HG03196 (cell line): ENCODE measurements around the gene SLIT3.

Experiments
- ATAC-seq: cut with Tn5 transposase; IDR thresholded peaks from one replicate; pipeline ENCODE4 v1.9.1; 2021; ENCODE audit not compliant: unreplicated experiment

Gene SLIT3

DNA sequence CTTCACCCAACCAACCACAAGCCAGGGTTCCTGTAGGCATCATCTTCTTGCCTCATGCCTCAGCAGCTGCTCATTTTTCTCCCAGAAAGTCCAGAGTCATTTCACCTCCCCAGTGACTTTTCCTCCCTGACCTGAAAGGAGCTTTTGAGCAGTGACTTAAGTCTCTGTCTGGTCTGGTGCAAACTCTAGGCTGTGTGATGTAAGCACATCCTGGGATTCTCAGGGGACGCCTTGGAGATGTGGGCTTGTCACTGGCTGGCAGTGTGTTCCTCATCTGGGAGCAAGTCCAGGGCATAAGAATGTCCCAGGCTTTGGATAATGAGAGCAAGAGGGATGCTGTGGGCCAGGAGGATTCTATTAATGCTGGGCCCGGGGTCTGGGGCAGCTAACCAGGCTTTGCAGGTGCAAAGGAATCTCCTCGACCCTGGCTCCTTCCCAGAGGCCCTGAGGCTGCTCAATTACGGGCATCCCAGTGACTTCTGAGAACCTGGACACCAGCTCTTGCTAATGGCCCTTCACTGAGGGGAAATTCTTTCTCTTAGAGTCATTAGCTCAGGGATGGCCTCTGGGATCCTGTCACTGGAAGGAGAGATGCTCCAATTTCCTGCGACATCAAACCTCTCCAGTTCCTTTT lies 510.8 kb downstream of the SLIT3 start:
- no peak for ATAC-seq

DNA sequence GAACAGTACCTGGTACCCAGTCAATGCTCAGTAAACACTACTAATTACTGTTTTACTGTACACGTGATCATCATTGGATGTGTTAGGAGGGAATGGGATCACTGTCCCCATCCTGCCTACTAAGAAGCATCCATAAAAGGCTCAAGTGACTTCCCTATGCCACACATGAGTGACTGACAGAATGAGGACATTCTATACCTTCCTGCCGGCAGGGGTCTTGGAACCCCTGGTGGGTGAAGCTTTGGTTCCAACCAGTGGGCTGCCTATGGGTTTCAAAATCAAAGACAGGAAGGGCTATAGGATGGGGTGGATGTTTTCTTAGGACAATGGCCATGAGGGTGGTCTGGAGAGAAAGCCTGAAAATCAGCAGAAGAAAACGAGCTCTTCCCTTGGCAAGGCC lies 512.2 kb downstream of the SLIT3 start:
- ATAC-seq: no peak

DNA sequence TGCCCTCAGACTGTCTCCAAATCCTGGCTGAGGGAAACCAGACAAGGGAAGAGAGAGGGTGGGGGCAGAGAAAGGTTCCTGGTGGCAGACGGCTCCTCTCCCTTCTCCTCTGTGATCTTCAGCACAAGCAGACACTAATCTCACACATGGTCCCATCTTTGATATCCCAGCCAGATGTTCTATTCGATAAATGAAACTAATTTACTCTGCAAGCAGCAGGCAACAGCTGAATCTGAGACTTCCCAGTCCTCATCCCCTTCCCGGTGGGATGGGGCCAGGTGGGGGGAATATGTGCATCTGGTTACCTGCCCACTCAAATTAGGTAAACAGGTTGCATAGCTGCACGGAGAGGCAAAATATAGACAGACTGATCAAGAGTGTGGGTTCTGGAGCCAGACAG lies 512.8 kb downstream of the SLIT3 start:
- no peak for ATAC-seq

DNA sequence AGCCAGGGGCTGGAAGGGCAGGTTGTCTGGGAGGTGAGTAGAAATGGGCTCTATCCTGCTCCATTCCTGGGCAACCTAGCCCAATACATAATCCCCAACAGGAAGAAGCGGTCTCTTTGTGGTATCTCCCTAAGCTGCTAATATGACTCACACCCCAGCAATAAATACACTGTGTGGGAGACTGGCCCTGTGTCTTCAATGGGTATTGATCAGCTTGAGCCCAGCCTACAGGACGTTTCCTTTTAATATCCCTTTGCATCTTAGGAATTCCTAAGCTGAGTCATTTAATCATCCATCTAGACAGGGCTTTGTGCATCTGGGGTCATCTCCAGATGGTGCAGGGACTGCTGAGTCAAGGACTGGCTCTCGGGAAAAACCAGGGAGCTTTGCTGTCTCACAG lies 514.8 kb downstream of the SLIT3 start:
- ATAC-seq: no peak

DNA sequence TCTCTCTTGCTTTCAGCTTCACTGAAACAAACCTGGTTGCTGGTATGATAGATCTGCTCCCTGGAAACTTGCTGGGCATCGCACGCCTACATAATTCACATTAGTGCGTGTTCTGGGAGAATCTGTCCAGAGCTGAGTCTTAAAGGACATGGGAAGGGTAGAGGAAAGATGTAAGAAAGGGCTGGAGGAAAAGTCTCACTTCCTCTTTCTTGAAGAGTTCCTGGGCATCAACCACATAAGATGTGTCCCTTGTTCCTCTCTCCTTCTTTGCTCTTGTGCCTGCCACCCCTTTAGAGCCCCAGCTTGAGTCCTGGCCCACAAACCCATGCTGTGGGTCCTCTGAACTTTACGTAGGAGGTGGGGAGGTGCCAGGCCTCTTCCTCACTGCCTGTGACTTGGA lies 516.5 kb downstream of the SLIT3 start:
- no peak for ATAC-seq

DNA sequence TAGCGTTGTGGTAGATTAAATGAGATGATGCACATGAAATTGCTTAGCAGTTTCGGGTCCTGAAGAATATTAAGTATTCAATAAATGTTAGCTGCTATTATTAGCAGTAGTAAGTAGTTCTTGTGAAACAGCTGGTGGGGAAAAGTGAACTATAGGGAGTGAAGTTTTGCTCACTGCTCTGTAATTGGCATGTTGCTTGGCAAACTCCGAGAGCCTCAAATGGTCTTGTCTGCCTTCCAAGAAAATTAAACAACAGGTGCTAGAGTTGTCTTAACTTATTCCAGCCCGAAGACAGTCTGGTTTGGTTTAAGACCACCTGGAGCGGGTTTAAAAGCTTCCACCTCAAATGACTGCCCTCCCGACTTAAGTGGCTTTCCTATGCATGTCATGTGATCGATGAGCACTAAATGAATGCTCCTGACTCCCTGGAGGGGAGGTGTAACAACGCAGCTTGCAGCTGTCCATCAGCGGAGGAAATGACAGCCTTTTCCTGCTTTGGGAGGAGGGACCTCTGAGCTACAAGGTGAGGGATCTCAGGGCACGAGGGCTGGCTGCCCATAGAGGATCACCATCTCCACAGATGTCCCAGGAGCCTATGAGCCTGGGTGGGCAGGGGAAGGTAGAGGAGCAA lies 518.9 kb downstream of the SLIT3 start:
- ATAC-seq: no peak

DNA sequence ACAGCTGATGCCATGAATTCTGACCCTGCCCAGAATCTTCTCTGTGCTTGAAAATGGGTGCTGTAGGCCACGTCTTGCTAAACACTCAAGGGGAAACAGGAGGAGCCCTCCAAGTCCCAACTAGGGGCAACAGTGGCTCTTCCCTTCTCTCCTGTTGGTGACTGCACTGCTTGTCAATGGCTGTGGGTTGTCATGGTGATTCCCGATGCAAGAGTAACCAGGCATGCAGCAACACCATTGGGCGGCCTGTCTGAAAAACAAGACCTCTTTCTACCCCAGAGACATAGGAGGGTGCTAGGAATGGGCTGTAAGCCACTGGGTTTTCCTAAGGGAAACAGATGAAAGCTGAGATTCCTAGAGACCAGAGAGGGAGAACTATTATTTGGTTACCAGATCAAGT lies 520.1 kb downstream of the SLIT3 start:
- no peak for ATAC-seq

DNA sequence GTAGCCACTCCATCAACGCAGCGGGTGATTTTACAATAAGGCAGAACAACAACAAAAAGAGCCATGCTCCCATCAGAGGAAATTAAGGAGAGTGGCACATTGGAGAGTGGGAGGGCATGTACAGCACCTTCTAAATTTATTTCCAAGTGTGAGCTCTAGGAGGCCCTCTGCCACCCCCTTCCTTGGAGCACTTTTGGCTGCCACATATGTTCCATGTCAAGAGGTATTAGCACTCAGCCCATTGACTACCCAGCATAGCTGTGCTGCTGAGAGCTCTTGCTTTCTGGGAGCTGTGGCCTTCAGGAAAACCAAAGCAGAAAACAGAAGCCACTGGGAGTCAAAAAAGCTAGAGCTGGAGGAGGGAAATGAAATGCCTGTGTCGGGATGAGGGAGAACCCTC lies 521.6 kb downstream of the SLIT3 start:
- no peak for ATAC-seq

DNA sequence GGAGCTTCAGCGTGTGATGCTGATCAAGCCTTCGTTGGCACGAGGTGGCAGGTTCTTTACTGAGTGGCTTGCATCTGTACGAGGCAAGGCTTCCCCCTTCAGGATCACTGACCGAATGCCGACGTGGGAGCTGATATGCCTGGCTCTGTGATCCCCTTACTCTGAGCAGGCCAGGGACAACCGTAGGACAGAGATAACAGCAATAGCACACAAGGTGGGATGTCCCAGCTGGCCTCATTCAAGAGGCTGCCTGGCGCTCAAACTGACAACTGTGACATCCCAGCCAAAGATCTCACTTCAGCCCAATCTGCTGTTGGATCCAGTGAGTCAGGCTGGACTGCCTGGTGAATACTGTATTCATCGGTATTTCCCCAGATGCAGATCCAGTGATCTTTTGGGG lies 522.4 kb downstream of the SLIT3 start:
- no peak for ATAC-seq

DNA sequence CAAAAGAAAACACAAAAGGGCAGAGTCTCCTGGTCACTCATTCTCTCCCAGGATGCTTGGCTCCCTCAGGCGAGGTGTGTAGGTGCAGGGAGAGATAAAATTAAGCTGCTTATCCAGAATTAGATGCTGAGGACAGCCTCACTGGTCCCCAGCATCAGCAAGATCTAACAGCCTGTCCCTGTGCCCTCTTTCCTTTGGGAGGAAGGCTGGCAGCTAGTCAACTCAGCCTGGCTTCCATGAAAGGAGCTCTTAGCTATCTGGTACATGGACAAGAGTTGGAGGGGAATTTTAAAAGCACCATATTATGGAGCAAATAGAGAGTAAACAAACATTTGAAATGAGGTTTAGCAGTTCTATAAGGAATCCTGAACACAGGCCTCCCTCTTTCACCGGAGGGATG lies 523.3 kb downstream of the SLIT3 start:
- no peak for ATAC-seq

DNA sequence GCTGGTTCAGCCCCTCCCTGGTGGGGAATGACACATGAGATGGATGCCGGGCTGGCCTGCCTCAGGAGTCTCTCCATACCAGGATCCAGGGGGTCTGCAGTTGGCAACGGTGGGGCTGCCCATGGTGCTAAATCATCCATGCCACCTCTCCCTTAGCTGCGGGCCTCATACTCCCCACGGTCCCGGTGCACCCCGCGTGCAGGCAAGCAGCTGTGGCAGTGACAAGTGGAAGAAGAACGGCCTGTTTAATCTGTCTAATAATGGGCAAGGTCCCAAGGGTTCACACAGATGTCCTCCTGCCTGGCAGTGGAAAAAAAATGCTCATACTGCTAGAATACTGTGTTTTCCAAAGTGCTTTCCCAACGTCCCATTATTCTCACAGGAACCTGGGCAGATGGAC lies 524.9 kb downstream of the SLIT3 start:
- no peak for ATAC-seq

DNA sequence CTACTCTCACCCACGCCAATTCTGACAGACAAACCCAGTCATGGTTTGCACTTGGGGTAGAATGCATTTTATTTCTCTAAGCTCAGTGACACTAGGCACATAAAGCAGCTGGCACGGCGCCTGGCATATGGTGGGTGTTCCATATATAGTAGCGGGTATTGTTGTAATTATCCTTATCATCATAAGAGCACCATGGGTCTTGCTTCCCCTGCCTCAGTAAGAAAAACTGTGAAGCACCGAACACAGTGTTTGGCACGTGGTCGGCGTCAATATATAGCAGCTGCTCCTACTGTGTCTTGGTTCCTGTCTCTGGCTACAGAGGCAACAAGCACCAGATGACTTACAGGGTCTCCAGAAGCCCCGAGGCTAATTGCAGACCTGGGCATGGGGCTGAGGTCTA lies 527.7 kb downstream of the SLIT3 start:
- ATAC-seq: no peak

DNA sequence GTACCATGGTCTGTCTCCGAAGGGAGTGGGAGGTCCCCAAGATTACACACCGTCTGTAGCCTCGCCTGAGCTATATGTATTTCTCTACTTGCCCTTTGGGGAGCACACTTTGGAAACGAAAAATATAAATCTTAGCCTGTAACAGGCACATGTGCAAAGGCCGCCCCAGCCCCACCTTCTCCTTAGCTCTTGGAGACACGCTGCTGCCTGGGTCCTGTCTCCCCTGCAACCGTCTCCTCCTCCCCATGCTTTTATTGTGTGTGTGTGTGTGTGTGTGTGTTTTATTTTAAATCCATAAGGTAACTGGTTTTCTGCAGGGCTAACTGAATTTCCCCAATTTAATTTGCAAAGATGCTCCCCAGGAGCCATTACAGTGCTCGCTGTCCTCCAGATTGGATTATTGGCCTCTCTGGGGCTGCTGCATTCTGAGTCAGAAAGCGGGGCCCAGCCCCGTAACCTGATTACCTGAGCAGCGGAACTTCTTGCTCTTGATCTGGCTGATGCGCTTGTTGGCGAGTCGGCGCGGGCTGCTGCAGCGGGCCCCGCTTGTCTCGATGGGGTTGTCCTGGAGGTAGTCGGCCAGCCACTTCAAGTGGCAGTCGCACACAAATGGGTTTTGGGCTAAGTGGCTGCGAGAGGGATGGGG lies 528.5 kb downstream of the SLIT3 start:
- no peak for ATAC-seq

DNA sequence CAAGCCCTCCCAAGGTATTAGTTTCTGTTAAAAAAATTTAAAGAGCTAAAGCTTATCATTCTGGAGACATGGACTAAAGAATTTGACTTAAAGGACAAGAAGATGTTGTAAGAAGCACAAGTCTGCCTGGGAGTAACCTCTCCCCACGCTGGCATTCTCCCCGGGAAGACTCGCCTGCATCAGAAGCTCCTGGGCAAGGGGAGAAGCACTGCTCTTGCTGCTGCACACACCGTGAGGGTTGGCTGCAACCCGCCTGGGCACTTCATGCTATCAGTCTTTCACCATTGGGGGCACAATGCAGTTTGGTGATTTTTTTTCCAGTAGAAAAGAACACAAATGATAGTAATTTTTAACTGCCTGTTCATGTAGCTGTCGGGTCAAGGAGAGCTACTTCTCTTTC lies 529.3 kb downstream of the SLIT3 start:
- ATAC-seq: no peak

DNA sequence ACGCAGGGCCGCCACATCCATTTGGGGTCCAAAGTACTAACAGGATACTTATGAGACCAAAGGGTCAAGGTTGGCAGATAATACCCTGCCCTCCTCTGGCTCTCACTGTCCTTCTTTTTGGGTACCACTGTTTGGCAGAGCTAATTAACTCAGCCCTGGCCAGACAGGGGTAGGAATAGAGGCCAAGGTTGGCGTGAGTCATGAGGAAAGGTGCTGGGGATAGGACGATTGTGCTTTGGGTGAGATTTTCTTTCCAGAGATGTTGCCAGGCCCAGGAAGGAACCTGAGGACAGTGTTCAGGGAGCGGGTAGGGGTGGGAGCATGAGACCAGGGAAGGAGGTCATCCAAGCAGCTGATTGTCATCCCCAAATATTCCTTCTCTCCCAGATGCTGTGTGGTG lies 529.9 kb downstream of the SLIT3 start:
- no peak for ATAC-seq

DNA sequence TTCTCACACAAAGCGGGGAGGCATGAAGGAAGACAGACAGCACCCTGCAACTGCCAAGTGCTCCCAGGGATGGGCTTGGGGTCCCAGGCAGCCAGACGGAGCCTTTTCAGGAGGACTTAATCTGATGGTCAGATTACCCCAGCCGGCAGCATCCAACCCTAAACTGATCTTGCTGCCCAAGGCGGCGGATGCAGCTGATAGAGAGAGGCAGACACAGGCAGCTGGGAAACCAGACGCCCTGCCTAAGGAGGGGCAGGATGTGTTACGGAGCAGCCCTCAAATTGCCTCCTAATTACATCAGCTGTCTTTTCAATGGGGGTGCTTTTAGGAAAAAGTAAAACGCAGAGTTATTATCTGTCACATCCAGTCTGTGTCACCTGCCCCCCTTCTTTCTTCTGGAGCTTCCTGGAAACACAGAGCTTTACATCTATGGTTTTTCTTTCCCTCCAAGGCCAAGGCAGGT lies 530.9 kb downstream of the SLIT3 start:
- no peak for ATAC-seq

DNA sequence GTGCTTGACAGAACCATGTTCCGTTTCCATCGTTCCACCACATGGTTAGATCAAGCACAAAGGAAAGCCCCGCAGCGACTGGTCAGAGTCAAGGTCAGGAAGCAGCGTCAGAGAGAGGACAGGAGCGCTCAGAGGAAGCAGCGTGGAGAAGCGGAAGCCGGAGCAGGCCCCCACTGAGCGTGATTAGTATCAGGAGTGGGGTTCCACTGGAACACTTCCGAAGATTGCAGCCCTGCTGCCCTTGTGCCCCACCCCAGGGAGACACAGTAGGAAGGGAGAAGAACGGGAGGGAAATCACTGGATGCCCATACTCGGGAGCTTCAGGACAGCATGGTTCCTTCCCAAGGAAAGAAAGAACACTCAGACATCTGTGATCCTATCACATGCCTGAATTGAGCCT lies 532.8 kb downstream of the SLIT3 start:
- no peak for ATAC-seq

DNA sequence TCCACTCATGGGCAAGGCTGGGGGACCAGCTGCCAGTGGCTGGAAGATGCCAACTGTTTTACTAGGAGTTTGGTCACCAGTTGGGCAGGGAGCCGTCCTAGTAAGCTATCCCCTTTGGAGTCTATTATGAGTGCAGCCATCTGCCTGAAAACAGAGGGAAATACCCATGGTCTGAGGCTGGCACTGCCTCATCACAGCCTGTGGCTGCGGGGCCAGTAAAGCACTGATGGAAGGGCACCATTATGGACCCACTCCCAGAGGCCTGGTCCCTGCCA lies 534.6 kb downstream of the SLIT3 start:
- no peak for ATAC-seq

DNA sequence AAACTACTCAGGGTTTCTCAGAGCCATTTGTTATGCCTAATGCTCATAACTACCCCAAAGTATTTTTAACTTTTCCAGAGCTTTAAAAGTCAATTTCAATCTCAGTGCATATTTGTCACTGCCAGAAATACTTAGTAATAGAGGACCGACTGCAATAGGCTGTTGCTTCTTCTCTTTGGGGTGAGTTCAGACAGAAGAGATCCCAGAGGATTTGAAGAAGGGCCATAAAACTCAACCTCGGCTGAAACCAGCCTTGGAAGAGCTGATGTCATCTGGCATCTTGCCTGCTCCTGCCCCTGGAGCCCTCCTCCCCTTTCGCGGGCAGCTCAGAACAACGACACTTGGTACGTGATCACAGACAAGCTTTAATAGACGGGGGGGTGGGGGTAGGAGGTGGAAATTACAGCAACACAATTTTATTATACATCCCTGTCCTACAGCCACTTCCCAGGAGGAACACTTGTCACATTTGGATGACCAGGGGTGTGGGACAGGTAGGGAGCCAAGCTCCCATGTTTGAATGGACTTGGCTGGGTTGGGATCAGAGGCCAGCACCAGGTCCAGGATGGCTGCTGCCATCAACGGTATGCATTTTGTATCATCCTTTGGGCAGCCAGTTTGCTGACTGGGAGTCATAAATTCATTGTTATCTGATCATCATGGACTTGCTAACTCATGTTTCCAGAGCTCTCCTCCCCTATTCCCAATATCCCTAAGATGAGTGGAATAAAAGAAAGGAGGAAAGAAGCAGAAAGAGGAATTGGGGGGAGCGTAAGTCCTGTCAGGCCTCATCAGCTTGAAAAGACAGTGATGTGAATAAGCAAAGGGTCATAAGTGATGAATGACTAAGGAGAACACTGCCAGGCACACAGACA lies 535.2 kb downstream of the SLIT3 start:
- ATAC-seq: no peak

DNA sequence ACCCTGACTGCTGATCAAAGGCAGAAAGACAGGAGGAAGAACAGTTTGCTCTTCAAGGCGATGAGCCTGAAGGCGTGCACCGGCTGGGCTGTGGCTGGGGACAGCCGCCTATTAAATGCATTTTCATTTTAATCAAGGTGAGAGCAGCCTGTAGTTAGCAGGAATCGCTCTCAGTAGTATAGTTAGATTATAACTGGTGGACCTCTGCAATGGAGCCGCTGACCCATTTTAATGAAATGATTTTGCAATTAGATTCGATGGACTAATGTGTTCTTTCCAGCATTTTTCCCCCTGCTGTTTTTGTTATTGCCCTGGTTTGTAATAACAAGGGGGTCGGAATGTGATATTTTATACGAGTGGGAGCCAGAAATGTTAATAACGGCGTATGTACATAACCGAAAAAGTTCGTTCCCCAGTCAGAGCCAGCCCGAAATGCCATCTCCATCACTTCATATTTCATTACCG lies 535.8 kb downstream of the SLIT3 start:
- ATAC-seq: no peak

DNA sequence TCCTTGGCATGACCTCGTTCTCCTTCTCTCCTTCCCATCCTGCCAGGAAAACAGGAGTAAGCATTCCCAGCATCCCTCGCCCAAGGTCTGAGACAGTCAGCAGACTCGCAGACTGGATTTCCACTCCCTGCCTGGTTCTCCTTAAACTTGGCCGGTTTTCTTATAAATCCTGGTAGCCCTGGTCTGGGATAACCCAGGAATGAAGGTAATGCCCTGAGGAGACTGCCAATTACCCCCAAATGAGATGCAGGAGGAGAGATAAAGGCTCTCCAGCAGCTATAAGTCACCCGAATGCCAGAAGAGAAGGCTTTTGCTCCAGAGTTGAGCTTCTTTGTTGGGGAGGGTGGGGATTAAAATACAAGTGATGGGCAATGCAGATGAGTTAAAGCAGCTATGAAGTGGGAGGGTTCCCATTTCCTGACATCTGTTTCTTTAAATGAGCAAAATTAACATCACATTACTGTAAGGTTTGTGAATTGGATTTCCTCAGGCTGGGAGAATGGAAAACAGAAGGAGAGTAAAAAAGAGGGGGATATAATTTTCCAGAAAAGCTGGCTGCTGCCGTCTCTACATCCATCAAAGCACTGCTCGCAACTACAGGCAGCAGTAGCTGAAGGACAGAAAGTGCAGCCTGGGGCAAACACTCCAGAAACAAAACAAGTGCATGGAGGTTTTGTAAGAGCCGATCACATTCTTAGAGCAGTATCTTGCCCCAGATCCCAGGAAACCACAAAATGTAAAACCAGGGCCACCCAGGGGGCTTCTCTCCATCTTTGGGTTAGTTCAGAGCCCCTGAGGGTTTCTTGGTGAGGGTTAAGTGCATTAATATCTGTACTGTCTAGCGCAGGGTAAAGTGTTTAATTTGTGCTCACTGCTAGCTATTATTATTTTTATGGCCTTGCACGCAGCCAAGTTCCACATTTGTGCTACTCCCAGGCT lies 544.2 kb downstream of the SLIT3 start:
- no peak for ATAC-seq
